Endodermal cell (in vitro differentiated cells): Measurements from ENCODE around the gene LIM2. TPM values are rescaled to one million over a fixed set of nuclear protein-coding genes. Genes with fewer than 3 reads are reported as not detected.
A peak's percentile ranks its signal among the peaks of the same experiment; 100 is the strongest.

Experiments
- DNase-seq: peaks from one replicate; pipeline ENCODE4 v3.0.0-alpha.2; 2017
- H3K27ac ChIP-seq: 2 replicates; pipeline ENCODE4 v1.5.1; 2013; ENCODE audit warnings: mild to moderate bottlenecking, low read depth, low read length, moderate library complexity
- H3K27me3 ChIP-seq: 2 replicates; pipeline ENCODE4 v1.6.1; 2013; ENCODE audit warnings: mild to moderate bottlenecking, low read length, moderate library complexity; ENCODE audit not compliant: insufficient read depth, control insufficient read depth, poor library complexity, severe bottlenecking
- H3K36me3 ChIP-seq: 2 replicates; pipeline ENCODE4 v1.7.0; 2013; ENCODE audit warnings: mild to moderate bottlenecking, low read length, moderate library complexity; ENCODE audit not compliant: control insufficient read depth, insufficient read depth
- H3K4me1 ChIP-seq: one replicate; pipeline ENCODE4 v1.7.0; 2013; ENCODE audit warnings: low read length; ENCODE audit not compliant: control insufficient read depth, insufficient read depth
- H3K4me3 ChIP-seq: 2 replicates; pipeline ENCODE4 v1.5.1; 2013; ENCODE audit warnings: mild to moderate bottlenecking, low read length, moderate library complexity
- H3K9ac ChIP-seq: 2 replicates; pipeline ENCODE4 v1.6.1; 2013; ENCODE audit warnings: mild to moderate bottlenecking, low read length, moderate library complexity; ENCODE audit not compliant: poor library complexity, severe bottlenecking; ENCODE audit errors: extremely low read depth
- H3K9me3 ChIP-seq: 2 replicates; pipeline ENCODE4 v1.6.1; 2013; ENCODE audit warnings: mild to moderate bottlenecking, low read length, moderate library complexity; ENCODE audit not compliant: control insufficient read depth
- H3K27ac Mint-ChIP-seq: 2 replicates; pipeline ENCODE4 v1.8.0; 2020; ENCODE audit warnings: mixed read lengths
- H3K27me3 Mint-ChIP-seq: 2 replicates; pipeline ENCODE4 v1.8.0; 2021; ENCODE audit warnings: mild to moderate bottlenecking, mixed read lengths; ENCODE audit not compliant: insufficient read depth
- H3K36me3 Mint-ChIP-seq: 2 replicates; pipeline ENCODE4 v1.8.0; 2020; ENCODE audit warnings: low read depth, mixed read lengths
- H3K4me1 Mint-ChIP-seq: 2 replicates; pipeline ENCODE4 v1.8.0; 2020; ENCODE audit warnings: mixed read lengths
- H3K4me3 Mint-ChIP-seq: 2 replicates; pipeline ENCODE4 v1.8.0; 2020; ENCODE audit warnings: mild to moderate bottlenecking, moderate library complexity, mixed read lengths
- H3K9me3 Mint-ChIP-seq: 2 replicates; pipeline ENCODE4 v1.8.0; 2020; ENCODE audit warnings: mild to moderate bottlenecking, mixed read lengths
- CTCF ChIP-seq: fragments of 200-600 bp; sonication (generic); conservative IDR thresholded peaks from 2 replicates; pipeline ENCODE4 v1.5.0; 2021; ENCODE audit warnings: antibody characterized with exemption, mild to moderate bottlenecking
- WGBS, 2 experiments: methylation state at CpG; one replicate each; pipeline versions ENCODE4 v1.1.5 to v1.1.7; 2013; ENCODE audit warnings: missing lambda C conversion rate in 2 of 2, mixed read lengths in 1 of 2; ENCODE audit not compliant: insufficient coverage in 1 of 2, insufficient read length in 1 of 2; 5-methylcytosine and 5-hydroxymethylcytosine counted together
- total RNA-seq, 2 donors: library from RNA; stranded (reverse); fragmentation: NEBNext Ultra II Directional in 1 of 2; extraction: Animal tissue kit (Norgen Biotek cat#: 25700) in 1 of 2; gene quantifications; 2 replicates in 1 of 2; 3 replicates in 1 of 2; pipeline ENCODE4 v1.2.1, GENCODE V29; 2021

LIM2 gene
- total RNA-seq, 2 donors from 2014 or later: not detected

DNA sequence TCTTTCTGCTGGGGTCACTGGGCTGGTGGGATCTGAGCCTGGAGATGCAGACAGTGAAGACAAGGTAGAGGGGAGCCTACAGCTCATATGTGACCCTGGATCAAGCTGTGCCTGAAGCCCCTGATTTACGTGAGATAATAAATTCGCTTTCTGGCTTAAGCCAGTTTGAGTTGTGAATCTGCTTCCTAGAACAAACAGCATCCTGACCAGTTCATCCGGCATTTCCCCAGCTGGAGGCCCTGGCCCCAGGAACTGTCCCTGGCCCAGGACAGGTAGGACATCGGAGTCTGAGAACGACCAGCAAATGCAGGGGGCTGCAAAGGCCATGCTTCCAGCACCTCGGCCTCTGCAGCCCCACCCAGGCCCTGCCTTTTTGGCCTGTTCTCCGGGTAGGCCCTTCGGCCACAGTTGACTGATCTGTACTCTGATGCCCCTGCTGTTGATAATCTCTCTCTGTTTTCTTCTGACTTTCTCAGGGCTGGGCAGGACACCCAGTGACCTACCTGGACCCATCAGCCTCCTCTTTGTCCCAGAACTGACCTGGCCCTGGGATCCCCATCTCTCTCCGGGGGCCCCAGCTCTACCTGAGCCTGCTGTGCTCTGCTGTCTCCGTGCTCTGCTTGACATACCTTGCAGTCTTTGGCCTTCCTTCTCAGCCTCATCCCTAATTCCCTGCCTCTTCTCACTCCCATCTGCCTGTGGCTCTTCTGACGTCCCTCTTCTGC lies 36.3 kb downstream of the LIM2 start:
- no peaks in the 10 kb centered on the region for H3K9me3 Mint-ChIP-seq
- H3K27me3 Mint-ChIP-seq: no peaks in the 10 kb centered on the region
- H3K27ac Mint-ChIP-seq: no peak overlapping the region
- Histone ChIP-seq H3K9ac (no peak overlapping the region), H3K27me3 (no peaks in the 10 kb centered on the region), H3K4me1 (peaks cover 5% of the 10 kb centered on the region), H3K27ac (no peak overlapping the region), H3K4me3 (no peak overlapping the region), H3K9me3 (no peaks in the 10 kb centered on the region), H3K36me3 (peaks cover 8% of the 10 kb centered on the region)
- peaks cover 14% of the 10 kb centered on the region for H3K4me1 Mint-ChIP-seq
- peaks cover 31% of the 10 kb centered on the region for H3K36me3 Mint-ChIP-seq
- 94 to 100% methylated on average over 8 to 11 of the region's 11 CpGs for WGBS, 2 experiments
- TF ChIP-seq CTCF: no peak
- DNase-seq: peak; percentile 31
- no peak overlapping the region for H3K4me3 Mint-ChIP-seq

DNA sequence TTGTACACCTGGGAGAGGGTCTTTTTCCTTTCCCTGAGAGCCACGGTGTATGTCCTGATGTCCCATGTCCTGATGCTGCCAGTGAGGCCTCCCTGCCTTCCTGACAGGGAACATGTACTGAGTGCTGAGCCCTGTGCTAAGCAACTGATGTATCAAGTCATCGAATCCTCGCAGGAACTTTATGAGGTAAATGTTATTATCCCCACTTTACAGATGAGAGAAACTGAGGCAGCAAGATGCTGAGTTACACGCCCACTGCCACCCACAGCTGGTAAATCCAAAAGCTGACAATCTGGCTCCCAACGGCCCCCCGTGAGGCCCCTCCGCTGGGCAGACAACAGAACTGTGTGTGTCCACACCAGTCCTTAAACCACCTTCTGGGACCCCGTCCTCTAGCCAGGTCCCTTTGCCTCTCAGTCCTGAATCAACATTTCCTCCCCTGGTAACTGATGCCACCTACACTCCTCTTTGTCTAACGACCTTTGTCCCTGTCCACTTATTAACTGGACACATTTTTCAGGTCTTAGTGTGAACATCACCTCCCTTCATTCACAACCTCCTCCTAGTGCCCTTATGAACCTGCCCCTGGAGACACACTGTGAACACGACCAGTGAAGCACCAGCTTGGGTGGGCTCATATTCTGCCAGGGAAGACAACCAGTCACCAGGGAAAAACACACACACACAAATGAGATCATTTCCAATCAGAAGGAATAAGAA lies 40.4 kb downstream of the LIM2 start:
- Histone ChIP-seq H3K4me1 (peaks cover 1% of the 10 kb centered on the region), H3K36me3 (peaks cover 8% of the 10 kb centered on the region), H3K4me3 (no peak overlapping the region), H3K27ac (no peak overlapping the region), H3K27me3 (no peaks in the 10 kb centered on the region), H3K9me3 (no peaks in the 10 kb centered on the region), H3K9ac (no peak overlapping the region)
- peaks cover 8% of the 10 kb centered on the region for H3K4me1 Mint-ChIP-seq
- 89 to 100% methylated on average over 5 to 10 of the region's 10 CpGs for WGBS, 2 experiments
- no peaks in the 10 kb centered on the region for H3K9me3 Mint-ChIP-seq
- H3K36me3 Mint-ChIP-seq: peaks cover 40% of the 10 kb centered on the region
- no peak overlapping the region for H3K27ac Mint-ChIP-seq
- H3K27me3 Mint-ChIP-seq: no peaks in the 10 kb centered on the region
- DNase-seq: peak; percentile 29
- H3K4me3 Mint-ChIP-seq: no peak overlapping the region
- TF ChIP-seq CTCF: no peak

DNA sequence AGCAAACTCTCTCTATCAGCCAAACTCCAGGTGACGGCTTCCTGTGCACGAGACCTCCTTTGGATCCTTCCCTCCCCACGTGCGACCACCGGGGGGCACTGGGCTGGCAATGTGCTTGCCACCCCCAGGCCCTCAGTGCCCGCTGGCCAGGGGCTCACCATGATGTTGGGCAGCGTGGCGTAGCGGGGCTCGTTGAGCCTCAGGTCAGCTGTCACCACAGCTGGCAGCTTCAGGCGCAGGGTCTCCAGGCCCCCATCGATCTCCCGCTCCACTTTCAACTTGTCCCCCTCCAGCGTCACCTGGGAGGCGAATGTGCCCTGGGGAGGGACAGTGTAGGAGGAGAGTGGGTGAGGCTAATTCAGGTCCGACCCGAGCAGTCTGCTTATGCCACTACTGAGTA lies 41.0 kb downstream of the LIM2 start:
- peak; percentile 52 for DNase-seq
- Histone ChIP-seq H3K9me3 (no peaks in the 10 kb centered on the region), H3K9ac (no peak overlapping the region), H3K27ac (no peak overlapping the region), H3K27me3 (no peaks in the 10 kb centered on the region), H3K4me1 (peaks cover 5% of the 10 kb centered on the region), H3K4me3 (no peak overlapping the region), H3K36me3 (peaks cover 8% of the 10 kb centered on the region)
- WGBS, 2 experiments: 86 to 95% methylated on average over 4 to 17 of the region's 17 CpGs
- no peak overlapping the region for H3K27ac Mint-ChIP-seq
- H3K36me3 Mint-ChIP-seq: peaks cover 35% of the 10 kb centered on the region
- H3K4me1 Mint-ChIP-seq: peaks cover 12% of the 10 kb centered on the region
- TF ChIP-seq CTCF: peak; percentile 58
- H3K4me3 Mint-ChIP-seq: no peak overlapping the region
- H3K9me3 Mint-ChIP-seq: no peaks in the 10 kb centered on the region
- H3K27me3 Mint-ChIP-seq: no peaks in the 10 kb centered on the region
